ENCODE measurements around the gene ARF5. TPM values are rescaled to one million over a fixed set of nuclear protein-coding genes. Genes with fewer than 3 reads are reported as not detected.

The ARF5 gene
- total and polyA plus RNA-seq, 2 of the 8 experiments (the other 6 are each of a cell fraction or from before 2014, with no cell fraction given), result 154 to 579 TPM

DNA sequence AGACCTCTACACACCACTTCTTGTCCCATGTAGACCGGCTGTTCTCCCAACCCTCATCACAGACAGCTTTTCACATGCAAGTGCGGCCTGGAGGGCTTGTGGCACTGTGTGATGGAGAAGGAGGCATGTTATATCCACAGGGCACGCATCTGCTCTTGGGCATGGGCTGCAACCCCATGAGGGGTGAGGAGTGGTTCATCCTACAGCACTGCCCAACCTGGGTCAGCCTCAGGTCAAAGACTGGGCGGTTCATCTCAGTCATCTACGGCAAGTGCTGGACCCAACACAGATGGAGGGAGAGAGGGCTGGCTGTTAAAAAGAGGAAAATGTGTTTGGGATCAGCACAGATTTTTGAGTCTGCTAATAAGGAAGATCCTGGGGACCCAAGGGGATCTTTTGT lies 7.5 kb downstream of the ARF5 start:
- no peak overlapping the region for H4K91ac ChIP-seq (replicated peaks; ENCODE audit: insufficient read length, low read length)
- H3K4me2 ChIP-seq (ENCODE audit: insufficient read depth in 1 of 2, low read depth in 2 of 2, low read length in 2 of 2), result no peak overlapping the region
- DNase-seq (ENCODE audit: low read depth in 1 of 2, low spot score in 2 of 2) (no peak), FAIRE-seq (no peak)
- POLR2A ChIA-PET (ENCODE audit: partially characterized antibody), result no interaction called here
- no peak overlapping the region for H3K18ac ChIP-seq (ENCODE audit: extremely low read depth, low read length)
- no peak overlapping the region for H3K9ac ChIP-seq (replicated peaks in 1 of 4; ENCODE audit: extremely low read depth in 1 of 4, low read depth in 3 of 4, low read length in 3 of 4)
- TF ChIP-seq SP1 (IDR thresholded peaks at IDR 0.05; ENCODE audit: low read depth, low read length) (no peak), TAF7 (optimal IDR thresholded peaks at IDR 0.05; ENCODE audit: borderline replicate concordance, low read depth, low read length) (no peak), SP2 (IDR thresholded peaks at IDR 0.05; ENCODE audit: low read length) (no peak), EZH2 (IDR thresholded peaks at IDR 0.05; ENCODE audit: low read depth, low read length, severe bottlenecking) (no peak), RBBP5 (IDR thresholded peaks at IDR 0.05; ENCODE audit: borderline replicate concordance, low read depth, low read length) (no peak)
- TF ChIP-seq, protein P1, sequence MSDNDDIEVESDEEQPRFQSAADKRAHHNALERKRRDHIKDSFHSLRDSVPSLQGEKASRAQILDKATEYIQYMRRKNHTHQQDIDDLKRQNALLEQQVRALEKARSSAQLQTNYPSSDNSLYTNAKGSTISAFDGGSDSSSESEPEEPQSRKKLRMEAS (IDR thresholded peaks at IDR 0.05), result no peak
- H2BK120ac ChIP-seq (replicated peaks; ENCODE audit: low read depth, low read length), result no peak overlapping the region
- H2BK12ac ChIP-seq (ENCODE audit: low read depth, low read length), result no peak overlapping the region
- H2AFZ ChIP-seq (ENCODE audit: low read length), result no peak overlapping the region
- H3K27ac ChIP-seq (ENCODE audit: low read depth, low read length), result no peak overlapping the region
- no peak overlapping the region for H4K5ac ChIP-seq (ENCODE audit: insufficient read length, low read depth, low read length)
- no peaks in the 10 kb centered on the region for H3K79me2 ChIP-seq (ENCODE audit: control insufficient read depth in 1 of 2, insufficient read depth in 2 of 2, low read length in 2 of 2)
- no peaks in the 10 kb centered on the region for H3K9me3 ChIP-seq (ENCODE audit: insufficient read depth in 2 of 2, low read depth in 1 of 2, low read length in 1 of 2)
- no peaks in the 10 kb centered on the region; a peak in 2 of 7 replicates for H3K27me3 ChIP-seq (replicated peaks in 1 of 4; ENCODE audit: control insufficient read depth in 3 of 4, extremely low read depth in 1 of 4, insufficient read depth in 3 of 4, low read length in 3 of 4)
- H4K20me1 ChIP-seq (replicated peaks in 1 of 2; ENCODE audit: control insufficient read depth in 1 of 2, insufficient read depth in 2 of 2, low read length in 2 of 2), result peaks cover 0 to 1% of the 10 kb centered on the region in 2 experiments
- H2BK15ac ChIP-seq (ENCODE audit: low read length), result no peak overlapping the region
- CTCF ChIA-PET (ENCODE audit: partially characterized antibody), result interaction anchor here (1.3 to 8.1 kb wide), 2 partner anchors 13 to 33 kb away, joined by 4 to 55 read pairs; no protein-coding TSS in a partner anchor
- H3K36me3 ChIP-seq (ENCODE audit: control insufficient read depth in 2 of 4, insufficient read depth in 4 of 4, low read length in 3 of 4), result peaks cover 4 to 12% (median 10%) of the 10 kb centered on the region in 4 experiments
- H3K4me3 ChIP-seq (ENCODE audit: extremely low read depth in 1 of 4, insufficient read depth in 2 of 4, low read depth in 3 of 4, low read length in 4 of 4), result no peak overlapping the region
- peaks cover 0 to 2% (median 0%) of the 10 kb centered on the region in 4 experiments; a peak in 1 of 7 replicates for H3K4me1 ChIP-seq (replicated peaks in 1 of 4; ENCODE audit: control insufficient read depth in 3 of 4, insufficient read depth in 4 of 4, low read length in 3 of 4)
- no peak overlapping the region for H2BK20ac ChIP-seq (ENCODE audit: low read length)
- H3K56ac ChIP-seq (replicated peaks; ENCODE audit: insufficient read length, low read depth, low read length), result no peak overlapping the region
- no peak overlapping the region for H2BK5ac ChIP-seq (ENCODE audit: low read depth, low read length)
- no peak overlapping the region for H3K4ac ChIP-seq (replicated peaks; ENCODE audit: insufficient read length, low read depth, low read length)
- H3K23me2 ChIP-seq (ENCODE audit: low read depth, low read length), result no peaks in the 10 kb centered on the region
- WGBS, 2 experiments (ENCODE audit: extremely low coverage in 1 of 2, insufficient coverage in 1 of 2, insufficient read length in 1 of 2, insufficient replicate concordance in 2 of 2, low coverage in 1 of 2, low lambda C conversion rate in 2 of 2, missing lambda C conversion rate in 1 of 2), result 77% methylated on average over 5 of the region's 5 CpGs; no CpG with 5 or more reads in 1 of the 2 experiments
- no peak overlapping the region for H3K14ac ChIP-seq (ENCODE audit: insufficient read length)
- H3K79me1 ChIP-seq (ENCODE audit: low read depth, low read length), result no peaks in the 10 kb centered on the region
- no peak overlapping the region for H2AK5ac ChIP-seq (ENCODE audit: low read depth, low read length)
- no peak overlapping the region; the same call in 1 of the 2 replicates for H4K8ac ChIP-seq (ENCODE audit: extremely low read depth, insufficient read depth, low read length)
- H3K23ac ChIP-seq (ENCODE audit: insufficient read length), result no peak overlapping the region
